ENCODE data around the gene ROR2.

- TF ChIP-seq CTCF (conservative IDR thresholded peaks at IDR 0.05; ENCODE audit: low read depth in 2 of 2), result no peak
- TF ChIP-seq EZH2phosphoT487 (IDR thresholded peaks at IDR 0.05; ENCODE audit: unreplicated experiment), result no peak
- no peak for TF ChIP-seq POLR2AphosphoS5 (IDR thresholded peaks at IDR 0.05; ENCODE audit: low read depth)
- TF ChIP-seq REST (IDR thresholded peaks at IDR 0.05; ENCODE audit: unreplicated experiment), result no peak
- TF ChIP-seq NANOG (IDR thresholded peaks at IDR 0.05; ENCODE audit: borderline replicate concordance), result no peak
- no peak for TF ChIP-seq CREB1 (CRISPR knock-in tag; IDR thresholded peaks at IDR 0.05; ENCODE audit: low read depth)
- no peak for TF ChIP-seq EZH2 (IDR thresholded peaks at IDR 0.05; ENCODE audit: low read depth, unreplicated experiment)
- no peak for TF ChIP-seq STAT1 (IDR thresholded peaks at IDR 0.05; ENCODE audit: unreplicated experiment)
- TF ChIP-seq ZNF331 (CRISPR knock-in tag; IDR thresholded peaks at IDR 0.05; ENCODE audit: low read depth), result no peak
- TF ChIP-seq, protein P1, sequence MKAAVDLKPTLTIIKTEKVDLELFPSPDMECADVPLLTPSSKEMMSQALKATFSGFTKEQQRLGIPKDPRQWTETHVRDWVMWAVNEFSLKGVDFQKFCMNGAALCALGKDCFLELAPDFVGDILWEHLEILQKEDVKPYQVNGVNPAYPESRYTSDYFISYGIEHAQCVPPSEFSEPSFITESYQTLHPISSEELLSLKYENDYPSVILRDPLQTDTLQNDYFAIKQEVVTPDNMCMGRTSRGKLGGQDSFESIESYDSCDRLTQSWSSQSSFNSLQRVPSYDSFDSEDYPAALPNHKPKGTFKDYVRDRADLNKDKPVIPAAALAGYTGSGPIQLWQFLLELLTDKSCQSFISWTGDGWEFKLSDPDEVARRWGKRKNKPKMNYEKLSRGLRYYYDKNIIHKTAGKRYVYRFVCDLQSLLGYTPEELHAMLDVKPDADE (IDR thresholded peaks at IDR 0.05), result no peak
- TF ChIP-seq JUNB (IDR thresholded peaks at IDR 0.05; ENCODE audit: unreplicated experiment), result no peak
Measured at GRCh38 chr9:91803970-91804752, 145.9 kb downstream of the ROR2 start.

All from GM23338 (cell line).